GM23338 (cell line): Measurements from ENCODE around the gene APOB. TPM values are rescaled to one million over a fixed set of nuclear protein-coding genes. Genes with fewer than 3 reads are reported as not detected.

Experiments
- ATAC-seq: fragments of 200-7000 bp; cut with Tn5 transposase; 3 replicates; pipeline ENCODE4 v1.9.1; 2020
- DNase-seq: peaks from one replicate; pipeline ENCODE4 v3.0.0-alpha.2; 2015; ENCODE audit warnings: low spot score
- H2AFZ ChIP-seq: fragments of 200-600 bp; sonication (generic); 2 replicates; pipeline ENCODE4 v1.8.0; 2016; ENCODE audit warnings: antibody characterized with exemption, mild to moderate bottlenecking, moderate library complexity
- H3F3A ChIP-seq: fragments of 200-600 bp; sonication (generic); replicated peaks from 2 replicates; pipeline ENCODE4 v1.8.0; 2017; ENCODE audit warnings: antibody characterized with exemption, mixed run types, low read depth
- H3K27ac ChIP-seq: fragments of 200-600 bp; sonication (generic); 2 replicates; pipeline ENCODE4 v1.6.1; 2016; ENCODE audit warnings: low read depth
- H3K27me3 ChIP-seq: fragments of 200-600 bp; sonication (generic); 2 replicates; pipeline ENCODE4 v1.8.0; 2016; ENCODE audit warnings: mild to moderate bottlenecking, mixed run types, moderate library complexity; ENCODE audit not compliant: insufficient read depth
- H3K36me3 ChIP-seq: fragments of 200-600 bp; sonication (generic); 2 replicates; pipeline ENCODE4 v1.8.0; 2016; ENCODE audit warnings: mild to moderate bottlenecking; ENCODE audit not compliant: insufficient read depth
- H3K4me1 ChIP-seq: fragments of 200-600 bp; sonication (generic); 2 replicates; pipeline ENCODE4 v1.8.0; 2016; ENCODE audit warnings: mild to moderate bottlenecking, moderate library complexity; ENCODE audit not compliant: insufficient read depth
- H3K4me2 ChIP-seq: fragments of 200-600 bp; sonication (generic); 2 replicates; pipeline ENCODE4 v1.7.1; 2017; ENCODE audit warnings: mixed run types
- H3K4me3 ChIP-seq: fragments of 200-600 bp; sonication (generic); 2 replicates; pipeline ENCODE4 v1.6.1; 2016; ENCODE audit warnings: mixed run types
- H3K79me2 ChIP-seq: fragments of 200-600 bp; sonication (generic); replicated peaks from 2 replicates; pipeline ENCODE4 v1.8.0; 2017; ENCODE audit warnings: mild to moderate bottlenecking; ENCODE audit not compliant: insufficient read depth
- H3K9me2 ChIP-seq: fragments of 200-600 bp; sonication (generic); 2 replicates; pipeline ENCODE4 v1.8.0; 2017; ENCODE audit not compliant: insufficient read depth
- H4K20me1 ChIP-seq: fragments of 200-600 bp; sonication (generic); replicated peaks from 2 replicates; pipeline ENCODE4 v1.8.0; 2017; ENCODE audit warnings: mild to moderate bottlenecking; ENCODE audit not compliant: insufficient read depth
- H3K27ac Mint-ChIP-seq: 2 replicates; pipeline ENCODE4 v1.8.0; 2020; ENCODE audit warnings: inconsistent platforms, mild to moderate bottlenecking, moderate library complexity, mixed read lengths
- H3K27me3 Mint-ChIP-seq: 3 replicates; pipeline ENCODE4 v1.8.0; 2022; ENCODE audit warnings: low read depth, mild to moderate bottlenecking, moderate library complexity, mixed read lengths, inconsistent platforms; ENCODE audit not compliant: insufficient read depth, poor library complexity
- H3K36me3 Mint-ChIP-seq: 3 replicates; pipeline ENCODE4 v1.8.0; 2021; ENCODE audit warnings: low read depth, mild to moderate bottlenecking, inconsistent platforms, moderate library complexity, mixed read lengths
- H3K4me1 Mint-ChIP-seq: 3 replicates; pipeline ENCODE4 v1.8.0; 2020; ENCODE audit warnings: mild to moderate bottlenecking, inconsistent platforms, mixed read lengths
- H3K4me3 Mint-ChIP-seq: 3 replicates; pipeline ENCODE4 v1.8.0; 2021; ENCODE audit warnings: moderate library complexity, mild to moderate bottlenecking, inconsistent platforms, mixed read lengths
- H3K9me3 Mint-ChIP-seq: 3 replicates; pipeline ENCODE4 v1.8.0; 2020; ENCODE audit warnings: moderate library complexity, mild to moderate bottlenecking, inconsistent platforms, mixed read lengths
- CREB1 ChIP-seq: fragments of 250-450 bp; sonication (Bioruptor Pico); IDR thresholded peaks from 2 replicates; pipeline ENCODE4 v1.5.0; 2020; ENCODE audit warnings: low read depth, mild to moderate bottlenecking, moderate library complexity
- CTCF ChIP-seq, 2 experiments: fragments of 200-600 bp in 1 of 2; sonication (generic) in 1 of 2; conservative IDR thresholded peaks; 2 replicates each; pipeline versions ENCODE4 v1.5.1 to v1.6.1; 2016 to 2017; ENCODE audit warnings: antibody characterized with exemption in 2 of 2, low read depth in 2 of 2, mild to moderate bottlenecking in 2 of 2, moderate library complexity in 1 of 2
- JUNB ChIP-seq: IDR thresholded peaks from one replicate; pipeline ENCODE4 v1.6.1; 2016; ENCODE audit warnings: antibody characterized with exemption; ENCODE audit not compliant: unreplicated experiment
- NANOG ChIP-seq: IDR thresholded peaks from 2 replicates; pipeline ENCODE4 v1.6.1; 2016; ENCODE audit warnings: antibody characterized with exemption, borderline replicate concordance
- POLR2AphosphoS5 ChIP-seq: IDR thresholded peaks from 2 replicates; pipeline ENCODE4 v1.6.1; 2016; ENCODE audit warnings: antibody characterized with exemption, low read depth
- REST ChIP-seq: IDR thresholded peaks from one replicate; pipeline ENCODE4 v1.6.1; 2018; ENCODE audit warnings: antibody characterized with exemption; ENCODE audit not compliant: unreplicated experiment
- ZNF331 ChIP-seq: fragments of 250-450 bp; sonication (Bioruptor Pico); IDR thresholded peaks from 2 replicates; pipeline ENCODE4 v1.5.0; 2020; ENCODE audit warnings: low read depth, mild to moderate bottlenecking, moderate library complexity
- polyA plus RNA-seq: library from polyadenylated mRNA; unstranded; fragments of >200 nt; fragmentation: Nextera tagmentation; extraction: Ambion mirVana; gene quantifications from 2 replicates; pipeline ENCODE4 v1.2.1, GENCODE V29; 2016
- total RNA-seq: library from RNA; depleted of rRNA; stranded (reverse); fragments of >200 nt; shearing (Covaris generic); gene quantifications from 2 replicates; pipeline ENCODE4 v1.2.3, GENCODE V29; 2014

APOB gene
- total and polyA plus RNA-seq, 2 experiments from 2014 or later: 0.08 to 0.56 TPM

GRCh38 chr2:21004181-21004572 lies 39.7 kb downstream of the APOB start (continued):
- TF ChIP-seq ZNF331: no peak
- no peak for TF ChIP-seq CREB1 (CRISPR knock-in tag)
- no peak for TF ChIP-seq REST
- TF ChIP-seq POLR2AphosphoS5: no peak

GRCh38 chr2:21003572-21004180 lies 40.2 kb downstream of the APOB start:
- H4K20me1 ChIP-seq: no peaks in the 10 kb centered on the region
- TF ChIP-seq JUNB (no peak), CTCF (conservative IDR thresholded peaks at IDR 0.05; ENCODE audit: low read depth in 2 of 2) (no peak)
- no peaks in the 10 kb centered on the region for H3K36me3 ChIP-seq
- no peak overlapping the region for H3K4me3 ChIP-seq
- ATAC-seq: no peak
- no peaks in the 10 kb centered on the region for H3K4me1 ChIP-seq
- Mint-ChIP-seq H3K27ac (no peak overlapping the region), H3K4me3 (no peak overlapping the region), H3K27me3 (peaks cover 6% of the 10 kb centered on the region), H3K9me3 (peaks cover 5% of the 10 kb centered on the region; the same call in 1 of the 3 replicates), H3K4me1 (no peaks in the 10 kb centered on the region), H3K36me3 (no peaks in the 10 kb centered on the region)
- H3K27ac ChIP-seq: no peak overlapping the region
- no peaks in the 10 kb centered on the region for H3K27me3 ChIP-seq
- no peak overlapping the region for H2AFZ ChIP-seq
- H3K4me2 ChIP-seq: no peak overlapping the region
- H3F3A ChIP-seq: no peaks in the 10 kb centered on the region
- no peak for DNase-seq
- H3K9me2 ChIP-seq: 0 out of 2 replicates have a peak, but pooled peaks cover 3% of the 10 kb centered on the region
- no peaks in the 10 kb centered on the region for H3K79me2 ChIP-seq

GRCh38 chr2:21002814-21003192 lies 41.1 kb downstream of the APOB start:
- Mint-ChIP-seq H3K9me3 (no peaks in the 10 kb centered on the region; the same call in 2 of the 3 replicates), H3K4me1 (no peaks in the 10 kb centered on the region), H3K36me3 (no peaks in the 10 kb centered on the region), H3K27ac (no peak overlapping the region), H3K27me3 (peaks cover 6% of the 10 kb centered on the region), H3K4me3 (no peak overlapping the region)
- H3K4me1 ChIP-seq: no peaks in the 10 kb centered on the region
- no peaks in the 10 kb centered on the region for H3K79me2 ChIP-seq
- H3K27ac ChIP-seq: no peak overlapping the region
- H3K4me3 ChIP-seq: no peak overlapping the region
- ATAC-seq (no peak), DNase-seq (no peak)
- no peaks in the 10 kb centered on the region for H3F3A ChIP-seq
- no peak overlapping the region for H2AFZ ChIP-seq
- 0 out of 2 replicates have a peak, but pooled peaks cover 3% of the 10 kb centered on the region for H3K9me2 ChIP-seq
- H3K36me3 ChIP-seq: no peaks in the 10 kb centered on the region
- no peak overlapping the region for H3K4me2 ChIP-seq
- H4K20me1 ChIP-seq: no peaks in the 10 kb centered on the region
- H3K27me3 ChIP-seq: no peaks in the 10 kb centered on the region
- TF ChIP-seq CTCF (conservative IDR thresholded peaks at IDR 0.05; ENCODE audit: low read depth in 2 of 2) (no peak), NANOG (no peak)
